D721Med (cell line): ENCODE data around the gene BMPER.

Experiments
- DNase-seq: peaks from one replicate; pipeline ENCODE4 v3.0.0; 2011; ENCODE audit warnings: low spot score; ENCODE audit not compliant: insufficient read length
- FAIRE-seq: peaks from 2 replicates; lab custom pipeline; 2011; peaks lifted over from hg19 to GRCh38; lab: Jason Lieb, UNC
- CTCF ChIP-seq: IDR thresholded peaks from 2 replicates; pipeline ENCODE4 v1.5.1; 2012; ENCODE audit warnings: mild to moderate bottlenecking, control low read depth; ENCODE audit not compliant: insufficient read depth; ENCODE audit errors: missing control alignments

BMPER gene

GRCh38 chr7:33986951-33987947, 81.9 kb downstream of the BMPER start:
- TF ChIP-seq CTCF: no peak
- FAIRE-seq: no peak
- DNase-seq: no peak

- DNase-seq (no peak), FAIRE-seq (no peak)
- TF ChIP-seq CTCF: no peak
Observed at GRCh38 chr7:33996899-33997298, 91.6 kb downstream of the BMPER start.

GRCh38 chr7:33998476-33998875, 93.1 kb downstream of the BMPER start:
- FAIRE-seq (no peak), DNase-seq (no peak)
- TF ChIP-seq CTCF: no peak

- no peak for DNase-seq
- FAIRE-seq: no peak
- no peak for TF ChIP-seq CTCF
Observed at GRCh38 chr7:34011017-34011695, 105.8 kb downstream of the BMPER start.

GRCh38 chr7:34011696-34012095, 106.4 kb downstream of the BMPER start:
- DNase-seq: no peak
- no peak for FAIRE-seq
- no peak for TF ChIP-seq CTCF

GRCh38 chr7:34013421-34013820, 108.1 kb downstream of the BMPER start:
- TF ChIP-seq CTCF: no peak
- FAIRE-seq (no peak), DNase-seq (no peak)
